Lung (tissue), 12 donors: Measurements from ENCODE around the gene SLC44A1. TPM values are rescaled to one million over a fixed set of nuclear protein-coding genes. Genes with fewer than 3 reads are reported as not detected.
A peak's percentile ranks its signal among the peaks of the same experiment; 100 is the strongest.

Experiments used
- ATAC-seq: fragments of 200-7000 bp; cut with Tn5 transposase; one replicate; pipeline ENCODE4 v1.9.1; 2020; ENCODE audit warnings: moderate number of reproducible peaks; ENCODE audit not compliant: insufficient read depth, low FRiP score
- DNase-seq, 3 donors: peaks; one replicate each; pipeline ENCODE4 v3.0.0-alpha.2; 2013 to 2017
- H3K27ac ChIP-seq, 2 donors: one replicate each; pipeline ENCODE4 v1.5.1; 2013; ENCODE audit warnings: mild to moderate bottlenecking in 2 of 2, moderate library complexity in 2 of 2, control low read depth in 1 of 2, inconsistent platforms in 1 of 2, low read depth in 1 of 2, low read length in 1 of 2
- H3K27me3 ChIP-seq, 3 donors: one replicate each; pipeline ENCODE4 v1.5.1; 2013; ENCODE audit warnings: low read length in 2 of 3; ENCODE audit not compliant: control insufficient read depth in 3 of 3, insufficient read depth in 3 of 3
- H3K36me3 ChIP-seq, 4 donors: one replicate each; pipeline ENCODE4 v1.5.1; 2013; ENCODE audit warnings: low read length in 4 of 4, mild to moderate bottlenecking in 1 of 4, moderate library complexity in 1 of 4; ENCODE audit not compliant: control insufficient read depth in 4 of 4, insufficient read depth in 4 of 4
- H3K4me1 ChIP-seq, 5 donors: one replicate each; pipeline ENCODE4 v1.5.1; 2013; ENCODE audit warnings: low read length in 5 of 5, mild to moderate bottlenecking in 2 of 5, moderate library complexity in 1 of 5; ENCODE audit not compliant: control insufficient read depth in 5 of 5, insufficient read depth in 5 of 5
- H3K4me3 ChIP-seq: one replicate; pipeline ENCODE4 v1.5.1; 2013; ENCODE audit warnings: mild to moderate bottlenecking, control low read depth, moderate library complexity
- H3K9ac ChIP-seq, 2 donors: one replicate each; pipeline ENCODE4 v1.5.1; 2013; ENCODE audit warnings: low read length in 2 of 2, control low read depth in 1 of 2; ENCODE audit not compliant: insufficient read depth in 1 of 2
- H3K9me3 ChIP-seq, 4 donors: one replicate each; pipeline ENCODE4 v1.5.1; 2013; ENCODE audit warnings: low read length in 3 of 4, mild to moderate bottlenecking in 1 of 4, moderate library complexity in 1 of 4; ENCODE audit not compliant: control insufficient read depth in 4 of 4, insufficient read depth in 3 of 4
- WGBS, 2 donors: extraction: QIAGEN DNeasy Blood & Tissue Kit; methylation state at CpG; one replicate each; pipeline ENCODE4 v1.1.7; 2013; 5-methylcytosine and 5-hydroxymethylcytosine counted together
- polyA plus RNA-seq, 2 donors: library from polyadenylated mRNA; stranded (reverse); fragments of 200-250 nt; gene quantifications; one replicate each; pipeline ENCODE4 v1.2.1, GENCODE V29; 2013
- total RNA-seq, 2 donors: library from RNA; depleted of rRNA in 1 of 2; stranded (reverse); fragments of >200 nt in 1 of 2; gene quantifications; one replicate each; pipeline ENCODE4 v1.2.1, GENCODE V29; 2014 to 2021
- TF ChIP-seq, protein P1 (sequence below): IDR thresholded peaks from 2 replicates; pipeline ENCODE4 v1.5.1; 2012; ENCODE audit warnings: mild to moderate bottlenecking; ENCODE audit errors: control extremely low read depth, extremely low read depth
- donor health status: control.
- donor health status: control.
- donor health status: Bipolar disorder and iron deficiency.
- donor health status: healthy.
- donor health status: DM: yes; HTN: yes; CAD: no.

The SLC44A1 gene
- total and polyA plus RNA-seq, 4 donors: 13.0 to 61.7 (median 33.8) TPM

DNA sequence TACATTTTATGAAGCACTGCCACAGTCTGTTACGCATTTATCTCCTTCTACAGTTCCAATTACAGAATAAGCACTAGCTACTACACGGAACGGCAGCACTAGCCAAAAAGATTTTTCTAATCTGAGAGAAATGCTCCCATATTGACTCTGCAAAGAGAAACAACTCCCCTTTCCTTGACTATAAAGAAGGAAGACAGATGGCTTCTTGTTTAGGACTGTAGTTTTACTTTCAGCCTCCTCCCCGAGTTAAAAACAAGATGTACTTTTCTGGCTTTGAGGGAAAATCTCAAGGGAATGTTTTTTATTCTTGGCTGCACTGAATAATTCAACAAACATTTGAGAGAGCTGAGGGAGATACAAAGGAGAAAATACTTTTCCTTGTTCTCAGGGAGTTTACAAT is 1.9 kb upstream of the SLC44A1 start:
- Histone ChIP-seq H3K27ac (peak overlapping the region in 1 of 2 donors; percentile 71), H3K36me3 (no peaks in the 10 kb centered on the region), H3K9me3 (no peaks in the 10 kb centered on the region), H3K27me3 (no peaks in the 10 kb centered on the region), H3K9ac (no peak overlapping the region), H3K4me1 (peaks cover 0 to 18% (median 5%) of the 10 kb centered on the region in 5 donors), H3K4me3 (no peak overlapping the region)
- TF ChIP-seq, protein P1, sequence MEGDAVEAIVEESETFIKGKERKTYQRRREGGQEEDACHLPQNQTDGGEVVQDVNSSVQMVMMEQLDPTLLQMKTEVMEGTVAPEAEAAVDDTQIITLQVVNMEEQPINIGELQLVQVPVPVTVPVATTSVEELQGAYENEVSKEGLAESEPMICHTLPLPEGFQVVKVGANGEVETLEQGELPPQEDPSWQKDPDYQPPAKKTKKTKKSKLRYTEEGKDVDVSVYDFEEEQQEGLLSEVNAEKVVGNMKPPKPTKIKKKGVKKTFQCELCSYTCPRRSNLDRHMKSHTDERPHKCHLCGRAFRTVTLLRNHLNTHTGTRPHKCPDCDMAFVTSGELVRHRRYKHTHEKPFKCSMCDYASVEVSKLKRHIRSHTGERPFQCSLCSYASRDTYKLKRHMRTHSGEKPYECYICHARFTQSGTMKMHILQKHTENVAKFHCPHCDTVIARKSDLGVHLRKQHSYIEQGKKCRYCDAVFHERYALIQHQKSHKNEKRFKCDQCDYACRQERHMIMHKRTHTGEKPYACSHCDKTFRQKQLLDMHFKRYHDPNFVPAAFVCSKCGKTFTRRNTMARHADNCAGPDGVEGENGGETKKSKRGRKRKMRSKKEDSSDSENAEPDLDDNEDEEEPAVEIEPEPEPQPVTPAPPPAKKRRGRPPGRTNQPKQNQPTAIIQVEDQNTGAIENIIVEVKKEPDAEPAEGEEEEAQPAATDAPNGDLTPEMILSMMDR: no peak
- 39 to 61% methylated on average over 4 of the region's 4 CpGs for WGBS, 2 donors
- no peak for ATAC-seq
- DNase-seq: no peak

DNA sequence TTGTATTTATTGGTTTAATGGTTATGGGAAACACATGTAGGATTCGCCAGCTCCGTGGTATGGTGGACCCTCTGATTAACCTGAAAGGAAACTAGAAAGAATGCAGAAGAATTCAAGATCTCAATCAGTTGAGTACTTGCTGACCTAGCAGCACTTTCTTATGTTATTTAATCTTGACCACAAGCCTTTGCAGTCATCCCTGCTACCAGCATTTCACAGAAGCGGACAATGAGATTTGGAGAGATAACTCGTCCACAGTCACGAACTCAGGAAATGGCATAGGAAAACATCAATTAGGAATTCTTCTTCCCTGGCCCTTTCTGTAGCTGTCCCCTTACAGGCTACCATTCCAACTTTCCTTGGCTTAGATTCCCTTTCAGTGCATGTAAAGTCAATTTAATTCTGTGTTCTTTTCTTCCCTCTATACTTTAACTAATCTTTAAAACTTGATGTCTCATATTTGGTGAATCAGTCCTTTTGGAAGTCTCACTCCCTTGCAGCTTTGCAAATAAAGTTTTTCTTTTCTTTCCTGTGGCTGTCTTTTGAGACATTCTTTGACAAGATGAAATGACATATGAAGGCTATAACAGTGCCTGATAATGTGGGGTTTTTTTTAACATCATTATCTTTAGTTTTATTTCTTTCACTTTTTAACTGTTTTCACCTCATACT is 1.3 kb upstream of the SLC44A1 start:
- ATAC-seq (no peak), DNase-seq (peak in 1 of 3 donors; percentile 13)
- no peak overlapping the region for H3K9ac ChIP-seq
- peak overlapping the region in 1 of 2 donors; percentile 79 for H3K27ac ChIP-seq
- H3K9me3 ChIP-seq: no peaks in the 10 kb centered on the region
- no peak overlapping the region for H3K4me3 ChIP-seq
- no peaks in the 10 kb centered on the region for H3K36me3 ChIP-seq
- TF ChIP-seq, protein P1: no peak
- no peaks in the 10 kb centered on the region for H3K27me3 ChIP-seq
- H3K4me1 ChIP-seq: peaks cover 0 to 23% (median 5%) of the 10 kb centered on the region in 5 donors
- WGBS, 2 donors: 44 to 50% methylated on average over 5 of the region's 5 CpGs

DNA sequence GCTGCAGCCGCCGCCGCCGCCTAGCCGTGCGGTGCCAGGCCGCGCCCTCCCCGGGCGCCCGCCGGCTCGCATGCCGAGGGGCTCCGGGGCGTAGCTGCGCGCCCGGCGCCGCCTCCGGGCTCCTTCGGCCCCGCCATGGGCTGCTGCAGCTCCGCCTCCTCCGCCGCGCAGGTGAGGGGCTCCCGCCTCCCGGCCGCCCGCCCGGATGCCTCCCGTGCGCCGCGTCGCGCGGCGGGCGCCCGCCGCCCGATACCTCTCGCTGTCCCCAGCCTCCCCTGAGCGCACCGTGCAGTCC is 230 bp downstream of the SLC44A1 start:
- Histone ChIP-seq H3K4me1 (peaks cover 0 to 28% (median 5%) of the 10 kb centered on the region in 5 donors), H3K9me3 (no peaks in the 10 kb centered on the region), H3K36me3 (no peaks in the 10 kb centered on the region), H3K9ac (no peak overlapping the region), H3K27ac (peak overlapping the region; percentile 79 to 95), H3K27me3 (no peaks in the 10 kb centered on the region), H3K4me3 (peak overlapping the region; percentile 73)
- TF ChIP-seq, protein P1: no peak
- no peak for ATAC-seq
- no peak for DNase-seq
- WGBS, 2 donors: 0% methylated on average over 14 to 48 of the region's 48 CpGs
